Measurements from ENCODE around the gene TBC1D8.
A peak's percentile ranks its signal among the peaks of the same experiment; 100 is the strongest.

Gene TBC1D8

GRCh38 chr2:101139495-101139894, 11.7 kb downstream of the TBC1D8 start:
- TF ChIP-seq CTCF (IDR thresholded peaks at IDR 0.05; ENCODE audit: control insufficient read depth, extremely low read depth, insufficient read depth): no peak
- no peak overlapping the region for H3K4me3 ChIP-seq (ENCODE audit: low read depth, low read length)
- DNase-seq (ENCODE audit: low read depth): no peak

GRCh38 chr2:101135412-101136296, 15.5 kb downstream of the TBC1D8 start:
- H3K4me3 ChIP-seq (ENCODE audit: low read depth, low read length): 0 out of 2 replicates have a peak overlapping the region, but pooled peaks have one; percentile 0
- no peak for DNase-seq (ENCODE audit: low read depth)
- no peak for TF ChIP-seq CTCF (IDR thresholded peaks at IDR 0.05; ENCODE audit: control insufficient read depth, extremely low read depth, insufficient read depth)

- no peak for TF ChIP-seq CTCF (IDR thresholded peaks at IDR 0.05; ENCODE audit: control insufficient read depth, extremely low read depth, insufficient read depth)
- no peak for DNase-seq (ENCODE audit: low read depth)
- H3K4me3 ChIP-seq (ENCODE audit: low read depth, low read length): no peak overlapping the region
Observed at GRCh38 chr2:101133492-101134100, 17.6 kb downstream of the TBC1D8 start.

- no peak for DNase-seq (ENCODE audit: low read depth)
- no peak for TF ChIP-seq CTCF (IDR thresholded peaks at IDR 0.05; ENCODE audit: control insufficient read depth, extremely low read depth, insufficient read depth)
- no peak overlapping the region for H3K4me3 ChIP-seq (ENCODE audit: low read depth, low read length)
Observed at GRCh38 chr2:101132202-101132601, 19.0 kb downstream of the TBC1D8 start.

GRCh38 chr2:101130081-101130480, 21.1 kb downstream of the TBC1D8 start:
- DNase-seq (ENCODE audit: low read depth): no peak
- no peak for TF ChIP-seq CTCF (IDR thresholded peaks at IDR 0.05; ENCODE audit: control insufficient read depth, extremely low read depth, insufficient read depth)

GRCh38 chr2:101127319-101128056, 23.7 kb downstream of the TBC1D8 start:
- no peak overlapping the region for H3K4me3 ChIP-seq (ENCODE audit: low read depth, low read length)
- TF ChIP-seq CTCF (IDR thresholded peaks at IDR 0.05; ENCODE audit: control insufficient read depth, extremely low read depth, insufficient read depth): no peak
- DNase-seq (ENCODE audit: low read depth): no peak

More at GRCh38 chr2:101130081-101130480, 21.1 kb downstream of the TBC1D8 start:
- H3K4me3 ChIP-seq (ENCODE audit: low read depth, low read length): no peak overlapping the region

Measured in LNCaP clone FGC (cell line).